ENCODE measurements around the gene MPST.

MPST gene

GRCh38 chr22:37014415-37014806 is 5.1 kb upstream of the MPST start:
- CTCF ChIA-PET: interaction anchor here (1.6 kb wide), 1 partner anchor 37 kb away, joined by 4 read pairs; no protein-coding TSS in a partner anchor

GRCh38 chr22:37014835-37015586 is 4.5 kb upstream of the MPST start:
- ChIA-PET CTCF (interaction anchor here (1.6 kb wide), 1 partner anchor 37 kb away, joined by 4 read pairs; no protein-coding TSS in a partner anchor), POLR2A (no interaction called here)
- no peak overlapping the region for H3K4me3 ChIP-seq (ENCODE audit: low read depth, low read length)
- DNase-seq (ENCODE audit: low read depth, low spot score): no peak
- no peak for TF ChIP-seq CTCF (IDR thresholded peaks at IDR 0.05; ENCODE audit: insufficient read depth, low read length, missing control alignments)

More at GRCh38 chr22:37014415-37014806, 5.1 kb upstream of the MPST start:
- POLR2A ChIA-PET: no interaction called here
- no peak overlapping the region for H3K4me3 ChIP-seq (ENCODE audit: low read depth, low read length)
- DNase-seq (ENCODE audit: low read depth, low spot score): no peak
- TF ChIP-seq CTCF (IDR thresholded peaks at IDR 0.05; ENCODE audit: insufficient read depth, low read length, missing control alignments): no peak

GRCh38 chr22:37015587-37015878 is 4.0 kb upstream of the MPST start:
- H3K4me3 ChIP-seq (ENCODE audit: low read depth, low read length): no peak overlapping the region
- DNase-seq (ENCODE audit: low read depth, low spot score): no peak
- POLR2A ChIA-PET: no interaction called here
- CTCF ChIA-PET: interaction anchor here (1.6 kb wide), 1 partner anchor 38 kb away, joined by 4 read pairs; no protein-coding TSS in a partner anchor
- no peak for TF ChIP-seq CTCF (IDR thresholded peaks at IDR 0.05; ENCODE audit: insufficient read depth, low read length, missing control alignments)

- ChIA-PET POLR2A (no interaction called here), CTCF (interaction anchor here (1.2 to 1.5 kb wide), 4 partner anchors 13 to 160 kb away, joined by 3 to 4 read pairs (median 4); no protein-coding TSS in a partner anchor)
- DNase-seq (ENCODE audit: low read depth, low spot score): no peak
- TF ChIP-seq CTCF (IDR thresholded peaks at IDR 0.05; ENCODE audit: insufficient read depth, low read length, missing control alignments): no peak
- no peak overlapping the region for H3K4me3 ChIP-seq (ENCODE audit: low read depth, low read length)
Measured at GRCh38 chr22:37016134-37016910, 3.2 kb upstream of the MPST start.

- ChIA-PET CTCF (interaction anchor here (1.1 to 1.5 kb wide), 4 partner anchors 12 to 182 kb away, joined by 3 to 4 read pairs (median 4); no protein-coding TSS in a partner anchor), POLR2A (no interaction called here)
- TF ChIP-seq CTCF (IDR thresholded peaks at IDR 0.05; ENCODE audit: insufficient read depth, low read length, missing control alignments): no peak
- no peak overlapping the region for H3K4me3 ChIP-seq (ENCODE audit: low read depth, low read length)
- no peak for DNase-seq (ENCODE audit: low read depth, low spot score)
Measured at GRCh38 chr22:37017356-37017755, 2.2 kb upstream of the MPST start.
